CD14-positive monocyte (primary cell): ENCODE results near the gene LDAF1. TPM values are rescaled to one million over a fixed set of nuclear protein-coding genes. Genes with fewer than 3 reads are reported as not detected.

Experiments used
- DNase-seq, 3 donors: peaks; one replicate each; pipeline ENCODE4 v3.0.0-alpha.2; 2011 to 2022
- H2AFZ ChIP-seq: 2 replicates; pipeline ENCODE4 v1.6.0; 2012; ENCODE audit warnings: mild to moderate bottlenecking, low read depth, low read length, inconsistent platforms; ENCODE audit not compliant: insufficient read depth, poor library complexity, severe bottlenecking
- H3K27ac ChIP-seq, 2 donors: 1 replicate in 1 of 2; 2 replicates in 1 of 2; pipeline ENCODE4 v1.5.1; 2012 to 2013; ENCODE audit warnings: low read length in 2 of 2, control low read depth in 1 of 2, inconsistent platforms in 1 of 2, low read depth in 1 of 2, mild to moderate bottlenecking in 1 of 2
- H3K27me3 ChIP-seq, 2 donors: one replicate each; pipeline versions ENCODE4 v1.6.0 to v1.6.1; 2011 to 2013; ENCODE audit warnings: low read length in 2 of 2; ENCODE audit not compliant: control insufficient read depth in 2 of 2, insufficient read depth in 2 of 2
- H3K36me3 ChIP-seq, 2 donors: replicated peaks in 1 of 2; 1 replicate in 1 of 2; 2 replicates in 1 of 2; pipeline versions ENCODE4 v1.5.1 to v1.6.1; 2012 to 2013; ENCODE audit warnings: low read length in 2 of 2, control low read depth in 1 of 2, inconsistent platforms in 1 of 2, mild to moderate bottlenecking in 1 of 2; ENCODE audit not compliant: insufficient read depth in 2 of 2, control insufficient read depth in 1 of 2
- H3K4me1 ChIP-seq, 2 donors: 1 replicate in 1 of 2; 2 replicates in 1 of 2; pipeline versions ENCODE4 v1.5.1 to v1.6.1; 2012 to 2013; ENCODE audit warnings: low read length in 2 of 2, control low read depth in 1 of 2, inconsistent platforms in 1 of 2, mild to moderate bottlenecking in 1 of 2, moderate library complexity in 1 of 2; ENCODE audit not compliant: insufficient read depth in 2 of 2, control insufficient read depth in 1 of 2
- H3K4me2 ChIP-seq: replicated peaks from 2 replicates; pipeline ENCODE3; 2012; ENCODE audit warnings: low read length, moderate library complexity, mild to moderate bottlenecking; ENCODE audit not compliant: poor library complexity, severe bottlenecking; ENCODE audit errors: extremely low read depth
- H3K4me3 ChIP-seq, 3 experiments: fragments of 200-600 bp in 1 of 3; sonication (generic) in 1 of 3; replicated peaks in 1 of 3; 1 replicate in 2 of 3; 2 replicates in 1 of 3; pipeline ENCODE4 v1.5.1; 2011 to 2013; ENCODE audit warnings: low read length in 3 of 3, mild to moderate bottlenecking in 3 of 3, control low read depth in 2 of 3, low read depth in 2 of 3, inconsistent platforms in 1 of 3, moderate library complexity in 1 of 3
- H3K79me2 ChIP-seq: 2 replicates; pipeline ENCODE4 v1.6.0; 2012; ENCODE audit warnings: mild to moderate bottlenecking, control low read depth, inconsistent platforms, low read length, moderate library complexity; ENCODE audit not compliant: insufficient read depth
- H3K9ac ChIP-seq: 2 replicates; pipeline ENCODE4 v1.6.0; 2017; ENCODE audit warnings: low read length, mild to moderate bottlenecking; ENCODE audit not compliant: insufficient read depth, poor library complexity, severe bottlenecking
- H3K9me3 ChIP-seq, 2 donors: replicated peaks in 1 of 2; 1 replicate in 1 of 2; 2 replicates in 1 of 2; pipeline versions ENCODE4 v1.5.1 to v1.6.1; 2012 to 2013; ENCODE audit warnings: low read length in 2 of 2, control low read depth in 1 of 2; ENCODE audit not compliant: control insufficient read depth in 1 of 2, insufficient read depth in 1 of 2
- H4K20me1 ChIP-seq: 2 replicates; pipeline ENCODE4 v1.6.0; 2012; ENCODE audit warnings: mild to moderate bottlenecking, low read length, control low read depth, moderate library complexity; ENCODE audit not compliant: insufficient read depth
- H3K27ac Mint-ChIP-seq, 7 donors: one replicate each; pipeline ENCODE4 v1.8.0; 2020; ENCODE audit warnings: mild to moderate bottlenecking in 7 of 7, mixed read lengths in 7 of 7, moderate library complexity in 6 of 7, inconsistent platforms in 2 of 7
- H3K27me3 Mint-ChIP-seq, 3 donors: one replicate each; pipeline ENCODE4 v1.8.0; 2021 to 2022; ENCODE audit warnings: low read depth in 3 of 3, mild to moderate bottlenecking in 3 of 3, mixed read lengths in 3 of 3, moderate library complexity in 3 of 3, inconsistent platforms in 1 of 3
- H3K36me3 Mint-ChIP-seq, 2 donors: one replicate each; pipeline ENCODE4 v1.8.0; 2020; ENCODE audit warnings: mixed read lengths in 2 of 2, inconsistent platforms in 1 of 2, mild to moderate bottlenecking in 1 of 2
- H3K4me1 Mint-ChIP-seq: one replicate; pipeline ENCODE4 v1.8.0; 2020; ENCODE audit warnings: mild to moderate bottlenecking, mixed read lengths
- H3K4me3 Mint-ChIP-seq, 2 donors: one replicate each; pipeline ENCODE4 v1.8.0; 2020; ENCODE audit warnings: mild to moderate bottlenecking in 2 of 2, mixed read lengths in 2 of 2, moderate library complexity in 1 of 2
- H3K9me3 Mint-ChIP-seq, 7 donors: one replicate each; pipeline ENCODE4 v1.8.0; 2020 to 2022; ENCODE audit warnings: mixed read lengths in 7 of 7, mild to moderate bottlenecking in 6 of 7, moderate library complexity in 6 of 7, inconsistent platforms in 2 of 7
- WGBS: methylation state at CpG from one replicate; pipeline ENCODE4 v1.1.5; 2013; ENCODE audit warnings: missing lambda C conversion rate; ENCODE audit not compliant: insufficient coverage; 5-methylcytosine and 5-hydroxymethylcytosine counted together
- intact Hi-C, 2 donors: fragments of 100-400 bp; cut with micrococcal nuclease; formaldehyde crosslinking; loops; one replicate each; pipeline versions ENCODE4 v1.15.0 to v1.15.1; 2023
- polyA plus RNA-seq, 3 donors: library from polyadenylated mRNA; depleted of rRNA in 1 of 3; unstranded in 2 of 3; stranded (reverse) in 1 of 3; fragments of 300-500 nt in 2 of 3; fragments of >200 nt in 1 of 3; fragmentation: Illumina TruSeq in 2 of 3; gene quantifications; 1 replicate in 2 of 3; 2 replicates in 1 of 3; pipeline ENCODE4 v1.2.3, GENCODE V29; 2012 to 2021
- TF ChIP-seq, protein P1 (sequence below): fragments of 200-600 bp; IDR thresholded peaks from one replicate; pipeline ENCODE4 v1.8.0; 2022; ENCODE audit warnings: antibody characterized with exemption, mild to moderate bottlenecking

The LDAF1 gene
- polyA plus RNA-seq, 3 donors: 10.1 to 24.3 (median 17.9) TPM

- Histone ChIP-seq H3K4me1 (peaks cover 4 to 5% of the 10 kb centered on the region in 2 donors), H3K27me3 (peaks cover 0 to 2% of the 10 kb centered on the region in 2 donors), H3K4me2 (no peak overlapping the region), H3K79me2 (no peaks in the 10 kb centered on the region), H2AFZ (no peak overlapping the region), H3K27ac (no peak overlapping the region), H3K9me3 (peaks cover 0 to 5% of the 10 kb centered on the region in 2 donors), H3K4me3 (no peak overlapping the region), H3K36me3 (no peaks in the 10 kb centered on the region), H3K9ac (no peak overlapping the region), H4K20me1 (no peaks in the 10 kb centered on the region)
- peaks cover 12% of the 10 kb centered on the region for H3K4me1 Mint-ChIP-seq
- intact Hi-C loops: loop anchor here in 1 of 2 donors (10.0 kb wide), 1 partner anchor 384 kb away; no protein-coding TSS in a partner anchor
- no peaks in the 10 kb centered on the region for H3K36me3 Mint-ChIP-seq
- no peak overlapping the region for H3K27ac Mint-ChIP-seq
- H3K9me3 Mint-ChIP-seq: peaks cover 0 to 11% (median 3%) of the 10 kb centered on the region in 7 donors
- H3K27me3 Mint-ChIP-seq: peaks cover 10 to 13% (median 11%) of the 10 kb centered on the region in 3 donors
- TF ChIP-seq, protein P1, sequence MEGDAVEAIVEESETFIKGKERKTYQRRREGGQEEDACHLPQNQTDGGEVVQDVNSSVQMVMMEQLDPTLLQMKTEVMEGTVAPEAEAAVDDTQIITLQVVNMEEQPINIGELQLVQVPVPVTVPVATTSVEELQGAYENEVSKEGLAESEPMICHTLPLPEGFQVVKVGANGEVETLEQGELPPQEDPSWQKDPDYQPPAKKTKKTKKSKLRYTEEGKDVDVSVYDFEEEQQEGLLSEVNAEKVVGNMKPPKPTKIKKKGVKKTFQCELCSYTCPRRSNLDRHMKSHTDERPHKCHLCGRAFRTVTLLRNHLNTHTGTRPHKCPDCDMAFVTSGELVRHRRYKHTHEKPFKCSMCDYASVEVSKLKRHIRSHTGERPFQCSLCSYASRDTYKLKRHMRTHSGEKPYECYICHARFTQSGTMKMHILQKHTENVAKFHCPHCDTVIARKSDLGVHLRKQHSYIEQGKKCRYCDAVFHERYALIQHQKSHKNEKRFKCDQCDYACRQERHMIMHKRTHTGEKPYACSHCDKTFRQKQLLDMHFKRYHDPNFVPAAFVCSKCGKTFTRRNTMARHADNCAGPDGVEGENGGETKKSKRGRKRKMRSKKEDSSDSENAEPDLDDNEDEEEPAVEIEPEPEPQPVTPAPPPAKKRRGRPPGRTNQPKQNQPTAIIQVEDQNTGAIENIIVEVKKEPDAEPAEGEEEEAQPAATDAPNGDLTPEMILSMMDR: no peak
- H3K4me3 Mint-ChIP-seq: no peak overlapping the region
- DNase-seq: no peak
Observed at GRCh38 chr16:21190599-21190998, 32.1 kb downstream of the LDAF1 start.

DNA sequence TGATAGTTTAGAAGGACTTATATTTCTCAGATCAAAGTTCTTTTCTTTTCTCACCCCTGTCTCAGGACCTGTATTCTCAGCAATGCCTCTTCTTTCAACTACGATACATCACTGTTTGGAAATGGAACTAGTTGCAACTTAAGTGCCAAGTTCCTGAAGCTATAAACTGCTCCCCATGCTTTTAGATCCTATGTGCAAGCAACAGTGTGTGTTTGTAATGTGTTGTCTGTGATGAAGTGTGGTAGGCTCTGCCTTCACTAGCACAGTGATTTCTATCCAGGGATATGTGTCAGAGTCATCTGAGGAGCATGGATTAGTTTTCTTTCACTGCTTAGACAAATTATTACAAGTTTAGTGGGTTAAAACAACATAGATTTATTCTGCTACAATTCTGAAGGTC is 34.5 kb downstream of the LDAF1 start:
- H3K4me2 ChIP-seq: no peak overlapping the region
- no peaks in the 10 kb centered on the region for H4K20me1 ChIP-seq
- Mint-ChIP-seq H3K4me3 (peak overlapping the region in 1 of 2 donors; percentile 3), H3K36me3 (no peaks in the 10 kb centered on the region), H3K9me3 (peaks cover 0 to 11% (median 3%) of the 10 kb centered on the region in 7 donors), H3K27me3 (peaks cover 10 to 18% (median 11%) of the 10 kb centered on the region in 3 donors), H3K4me1 (peaks cover 14% of the 10 kb centered on the region), H3K27ac (no peak overlapping the region)
- H3K9ac ChIP-seq: no peak overlapping the region
- H3K4me3 ChIP-seq: no peak overlapping the region
- TF ChIP-seq, protein P1: no peak
- intact Hi-C loops: loop anchor here in 1 of 2 donors (10.0 kb wide), 1 partner anchor 382 kb away; no protein-coding TSS in a partner anchor
- WGBS: no CpG with 5 or more reads among the region's 1 CpG
- H2AFZ ChIP-seq: no peak overlapping the region
- DNase-seq: no peak
- peaks cover 2% of the 10 kb centered on the region in 2 donors for H3K27me3 ChIP-seq
- no peaks in the 10 kb centered on the region for H3K79me2 ChIP-seq
- H3K4me1 ChIP-seq: peaks cover 4 to 5% of the 10 kb centered on the region in 2 donors
- H3K9me3 ChIP-seq: peaks cover 0 to 5% of the 10 kb centered on the region in 2 donors
- no peaks in the 10 kb centered on the region for H3K36me3 ChIP-seq
- no peak overlapping the region for H3K27ac ChIP-seq
